ENCODE results near the gene TNS3.

Gene TNS3

DNA sequence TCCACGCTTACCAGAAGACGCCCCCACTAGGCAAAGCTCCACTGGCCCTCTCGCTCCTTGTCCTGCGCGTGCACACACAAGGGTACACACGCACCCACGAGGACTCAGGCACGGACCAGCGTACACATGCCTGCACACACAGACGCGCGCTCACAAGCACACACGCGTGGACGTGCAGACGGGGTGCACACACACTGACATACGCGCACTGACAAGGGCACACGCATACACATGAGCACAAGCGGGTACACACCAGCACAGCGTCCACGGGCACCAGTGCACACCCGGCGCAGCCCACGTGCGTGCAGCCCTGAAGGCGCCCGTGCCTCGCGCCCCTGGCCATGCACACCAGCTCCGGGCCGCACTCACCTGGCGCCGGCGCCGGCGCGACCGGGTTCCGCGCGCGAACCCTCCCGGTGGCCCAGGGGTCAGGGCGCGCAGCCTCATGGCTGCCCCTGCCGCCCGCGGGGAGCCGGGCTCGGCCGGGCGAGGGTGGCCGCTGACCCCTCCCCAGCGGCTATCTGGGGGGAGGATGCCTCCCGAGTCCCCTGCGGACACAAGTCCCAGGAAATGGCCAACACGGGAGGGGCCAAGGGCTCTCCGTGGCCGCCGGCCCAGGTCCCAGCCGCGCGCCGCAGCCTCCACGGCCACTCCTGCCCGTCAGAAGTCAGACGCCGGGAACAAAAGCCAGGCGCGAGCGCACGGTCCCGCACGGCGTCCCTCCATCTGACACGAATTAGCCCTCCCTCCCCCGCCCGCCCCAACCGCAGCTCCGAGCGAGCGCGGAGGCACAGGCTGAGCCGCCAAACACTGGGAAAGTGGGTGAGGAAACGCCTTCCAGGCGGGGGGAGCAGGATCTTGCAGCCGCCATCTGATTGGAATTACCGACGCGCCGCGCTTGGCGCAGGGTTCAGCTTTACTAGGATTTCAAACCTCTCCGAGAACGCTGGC lies 45.0 kb downstream of the TNS3 start:
- TF ChIP-seq EZH2phosphoT487 (IDR thresholded peaks at IDR 0.05; ENCODE audit: low read length) (no peak), EZH2 (optimal IDR thresholded peaks at IDR 0.05; ENCODE audit: low read depth, low read length) (no peak)
- TF ChIP-seq, protein P1, sequence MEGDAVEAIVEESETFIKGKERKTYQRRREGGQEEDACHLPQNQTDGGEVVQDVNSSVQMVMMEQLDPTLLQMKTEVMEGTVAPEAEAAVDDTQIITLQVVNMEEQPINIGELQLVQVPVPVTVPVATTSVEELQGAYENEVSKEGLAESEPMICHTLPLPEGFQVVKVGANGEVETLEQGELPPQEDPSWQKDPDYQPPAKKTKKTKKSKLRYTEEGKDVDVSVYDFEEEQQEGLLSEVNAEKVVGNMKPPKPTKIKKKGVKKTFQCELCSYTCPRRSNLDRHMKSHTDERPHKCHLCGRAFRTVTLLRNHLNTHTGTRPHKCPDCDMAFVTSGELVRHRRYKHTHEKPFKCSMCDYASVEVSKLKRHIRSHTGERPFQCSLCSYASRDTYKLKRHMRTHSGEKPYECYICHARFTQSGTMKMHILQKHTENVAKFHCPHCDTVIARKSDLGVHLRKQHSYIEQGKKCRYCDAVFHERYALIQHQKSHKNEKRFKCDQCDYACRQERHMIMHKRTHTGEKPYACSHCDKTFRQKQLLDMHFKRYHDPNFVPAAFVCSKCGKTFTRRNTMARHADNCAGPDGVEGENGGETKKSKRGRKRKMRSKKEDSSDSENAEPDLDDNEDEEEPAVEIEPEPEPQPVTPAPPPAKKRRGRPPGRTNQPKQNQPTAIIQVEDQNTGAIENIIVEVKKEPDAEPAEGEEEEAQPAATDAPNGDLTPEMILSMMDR (IDR thresholded peaks at IDR 0.05; ENCODE audit: low read length): no peak
- Histone ChIP-seq H3K4me1 (ENCODE audit: low read length) (no peaks in the 10 kb centered on the region), H3K9ac (ENCODE audit: low read length) (no peak overlapping the region), H3K36me3 (replicated peaks; ENCODE audit: insufficient read depth, low read length) (no peaks in the 10 kb centered on the region), H3K27ac (ENCODE audit: low read length) (no peak overlapping the region), H3K79me2 (ENCODE audit: low read length) (peaks cover 40% of the 10 kb centered on the region), H3F3A (ENCODE audit: insufficient read depth, low read length) (no peaks in the 10 kb centered on the region), H3K27me3 (replicated peaks; ENCODE audit: insufficient read depth, low read length) (no peaks in the 10 kb centered on the region), H3K9me2 (replicated peaks; ENCODE audit: insufficient read depth, low read length) (no peaks in the 10 kb centered on the region), H3K4me3 (ENCODE audit: low read length) (no peak overlapping the region), H2AFZ (ENCODE audit: low read length) (no peak overlapping the region), H3K9me3 (replicated peaks; ENCODE audit: insufficient read depth, low read length) (no peaks in the 10 kb centered on the region), H3K4me2 (ENCODE audit: low read depth, low read length) (no peak overlapping the region), H4K20me1 (ENCODE audit: insufficient read depth, low read length) (no peaks in the 10 kb centered on the region)
- no peak for DNase-seq

DNA sequence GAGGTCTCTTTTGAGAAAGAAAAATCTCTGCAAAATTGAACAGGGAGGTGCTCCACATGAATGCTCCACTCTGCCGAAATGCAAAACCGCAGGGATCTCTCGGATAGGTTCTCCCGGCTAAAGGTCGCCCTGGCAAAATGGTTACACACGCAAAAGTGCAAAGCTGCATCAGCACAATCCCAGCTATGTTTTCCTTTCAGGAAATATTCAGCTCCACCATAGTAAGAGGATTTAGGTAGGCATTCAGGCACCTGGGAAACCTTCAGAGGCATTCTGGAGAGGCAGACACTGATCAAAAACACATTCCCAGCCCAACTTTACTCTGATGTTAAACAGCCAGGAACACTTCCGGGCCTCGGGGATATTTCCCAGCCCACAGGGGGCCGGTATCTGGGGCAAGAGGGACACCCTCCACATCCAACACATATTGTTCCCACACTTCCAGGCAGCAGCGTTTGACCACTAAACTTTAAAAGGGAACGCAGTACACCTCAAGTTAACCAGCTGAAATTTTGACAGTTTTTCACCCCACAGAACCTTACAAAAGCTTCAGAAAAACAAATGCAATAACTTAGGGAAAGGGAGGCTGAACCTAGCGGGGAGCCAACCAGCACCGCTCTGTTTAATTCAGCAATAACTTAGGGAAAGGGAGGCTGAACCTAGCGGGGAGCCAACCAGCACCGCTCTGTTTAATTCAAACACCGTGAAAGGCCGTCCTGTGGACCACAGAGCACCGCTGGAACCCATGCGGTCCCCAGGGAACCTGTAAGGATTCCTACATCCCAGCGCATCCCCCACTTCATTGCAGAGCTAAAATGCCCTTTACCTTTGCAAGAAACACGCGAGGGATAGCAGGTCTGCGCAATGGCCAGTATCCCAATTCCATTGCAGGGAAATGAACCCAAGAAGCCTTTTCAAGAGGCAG lies 45.9 kb downstream of the TNS3 start:
- DNase-seq: no peak
- H3K79me2 ChIP-seq (ENCODE audit: low read length): peaks cover 42% of the 10 kb centered on the region
- no peaks in the 10 kb centered on the region for H3K9me3 ChIP-seq (replicated peaks; ENCODE audit: insufficient read depth, low read length)
- no peak overlapping the region for H3K4me2 ChIP-seq (ENCODE audit: low read depth, low read length)
- TF ChIP-seq, protein P1 (IDR thresholded peaks at IDR 0.05; ENCODE audit: low read length): no peak
- TF ChIP-seq EZH2 (optimal IDR thresholded peaks at IDR 0.05; ENCODE audit: low read depth, low read length) (no peak), EZH2phosphoT487 (IDR thresholded peaks at IDR 0.05; ENCODE audit: low read length) (no peak)
- H3K27me3 ChIP-seq (replicated peaks; ENCODE audit: insufficient read depth, low read length): no peaks in the 10 kb centered on the region
- H3K9ac ChIP-seq (ENCODE audit: low read length): no peak overlapping the region
- H3F3A ChIP-seq (ENCODE audit: insufficient read depth, low read length): no peaks in the 10 kb centered on the region
- H3K4me1 ChIP-seq (ENCODE audit: low read length): no peaks in the 10 kb centered on the region
- no peaks in the 10 kb centered on the region for H4K20me1 ChIP-seq (ENCODE audit: insufficient read depth, low read length)
- H3K4me3 ChIP-seq (ENCODE audit: low read length): no peak overlapping the region
- H3K9me2 ChIP-seq (replicated peaks; ENCODE audit: insufficient read depth, low read length): no peaks in the 10 kb centered on the region
- no peaks in the 10 kb centered on the region for H3K36me3 ChIP-seq (replicated peaks; ENCODE audit: insufficient read depth, low read length)
- H3K27ac ChIP-seq (ENCODE audit: low read length): no peak overlapping the region
- H2AFZ ChIP-seq (ENCODE audit: low read length): no peak overlapping the region

DNA sequence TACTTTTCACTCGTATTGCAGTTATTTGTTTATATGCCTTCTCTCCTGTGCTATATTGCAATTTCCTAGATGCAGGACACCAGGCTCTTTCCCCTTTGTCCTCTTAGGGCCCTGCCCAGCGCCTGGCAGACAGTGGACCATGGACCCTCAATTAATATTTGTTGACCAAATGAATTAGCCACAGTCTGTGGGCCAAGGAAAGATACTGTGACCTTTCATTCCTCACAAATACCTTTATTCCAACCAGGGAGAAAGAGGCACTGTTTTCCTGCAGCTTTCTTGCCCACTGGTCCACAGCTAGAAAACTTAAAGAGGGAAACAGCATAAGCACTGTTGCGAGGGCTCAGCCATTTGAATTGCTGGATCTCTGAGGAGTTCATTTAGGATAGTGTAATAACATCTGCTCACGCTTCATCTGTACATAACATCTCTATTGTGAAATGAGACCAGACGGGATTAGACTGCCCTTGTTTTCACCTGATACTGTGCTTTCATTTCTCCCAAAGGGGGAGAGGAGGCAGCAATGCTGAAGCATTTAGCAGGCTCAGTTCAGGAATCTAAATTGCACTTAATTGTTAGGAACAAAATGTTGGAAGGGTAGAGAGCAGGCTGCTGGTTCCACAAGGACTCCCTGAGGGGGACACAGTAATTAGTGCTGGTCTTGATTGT lies 46.7 kb downstream of the TNS3 start:
- H3K27me3 ChIP-seq (replicated peaks; ENCODE audit: insufficient read depth, low read length): no peaks in the 10 kb centered on the region
- H3K9me2 ChIP-seq (replicated peaks; ENCODE audit: insufficient read depth, low read length): no peaks in the 10 kb centered on the region
- H3K4me1 ChIP-seq (ENCODE audit: low read length): no peaks in the 10 kb centered on the region
- no peaks in the 10 kb centered on the region for H3K9me3 ChIP-seq (replicated peaks; ENCODE audit: insufficient read depth, low read length)
- no peak overlapping the region for H2AFZ ChIP-seq (ENCODE audit: low read length)
- H3K4me2 ChIP-seq (ENCODE audit: low read depth, low read length): no peak overlapping the region
- H3K36me3 ChIP-seq (replicated peaks; ENCODE audit: insufficient read depth, low read length): no peaks in the 10 kb centered on the region
- no peaks in the 10 kb centered on the region for H4K20me1 ChIP-seq (ENCODE audit: insufficient read depth, low read length)
- no peak overlapping the region for H3K9ac ChIP-seq (ENCODE audit: low read length)
- no peak overlapping the region for H3K27ac ChIP-seq (ENCODE audit: low read length)
- TF ChIP-seq, protein P1 (IDR thresholded peaks at IDR 0.05; ENCODE audit: low read length): no peak
- no peak for TF ChIP-seq EZH2 (optimal IDR thresholded peaks at IDR 0.05; ENCODE audit: low read depth, low read length)
- no peak for TF ChIP-seq EZH2phosphoT487 (IDR thresholded peaks at IDR 0.05; ENCODE audit: low read length)
- H3K4me3 ChIP-seq (ENCODE audit: low read length): no peak overlapping the region
- peaks cover 40% of the 10 kb centered on the region for H3K79me2 ChIP-seq (ENCODE audit: low read length)
- no peak for DNase-seq
- no peaks in the 10 kb centered on the region for H3F3A ChIP-seq (ENCODE audit: insufficient read depth, low read length)
